ENCODE results near the gene OR5K4. TPM values are rescaled to one million over a fixed set of nuclear protein-coding genes. Genes with fewer than 3 reads are reported as not detected.

Gene OR5K4
- total RNA-seq, 1 donor from 2014 or later = not detected

GRCh38 chr3:98404010-98404409, 50.4 kb downstream of the OR5K4 start:
- Mint-ChIP-seq H3K27ac (ENCODE audit: unreplicated experiment) (no peak overlapping the region), H3K36me3 (ENCODE audit: low read depth) (no peaks in the 10 kb centered on the region), H3K4me3 (ENCODE audit: unreplicated experiment) (no peak overlapping the region), H3K9me3 (ENCODE audit: low read depth) (peaks cover 65% of the 10 kb centered on the region), H3K27me3 (ENCODE audit: low read depth) (no peaks in the 10 kb centered on the region), H3K4me1 (ENCODE audit: low read depth) (no peaks in the 10 kb centered on the region)
- TF ChIP-seq CTCF (IDR thresholded peaks at IDR 0.05) = no peak
- DNase-seq (ENCODE audit: low spot score) = no peak

Other genes starting within 250 kb of the OR5K4 start
- gene OR5H1, start 223.1 kb upstream of the OR5K4 start, total RNA-seq = not detected in 3 replicates
- gene OR5H14, start 206.4 kb upstream of the OR5K4 start, total RNA-seq = not detected in 3 replicates
- gene OR5H15, start 187.2 kb upstream of the OR5K4 start, total RNA-seq = not detected in 3 replicates
- not detected in 3 replicates for gene OR5H6, start 89.6 kb upstream of the OR5K4 start, total RNA-seq
- gene OR5H2, start 71.3 kb upstream of the OR5K4 start, total RNA-seq = not detected in 3 replicates
- gene OR5K3, start 36.8 kb downstream of the OR5K4 start, total RNA-seq = not detected in 3 replicates
- gene OR5K1, start 109.3 kb downstream of the OR5K4 start, total RNA-seq = not detected in 3 replicates
- not detected in 3 replicates for gene OR5K2, start 143.8 kb downstream of the OR5K4 start, total RNA-seq
- 86.4 to 100.0 TPM (median 89.7 TPM) in 3 replicates for gene CLDND1, start 169.0 kb downstream of the OR5K4 start, total RNA-seq
- not detected in 3 replicates for gene GPR15, start 178.1 kb downstream of the OR5K4 start, total RNA-seq
- 11.8 to 19.2 TPM (median 16.2 TPM) in 3 replicates for gene CPOX, start 239.8 kb downstream of the OR5K4 start, total RNA-seq